HEK293 (cell line): ENCODE measurements around the gene BMX.

Experiments
- CTCF ChIA-PET: fragments of 350-600 bp; formaldehyde crosslinking; extraction: SDS; loops from one replicate; lab custom pipeline; 2021; ENCODE audit warnings: antibody characterized with exemption; lab: Yijun Ruan, JAX
- POLR2A ChIA-PET: fragments of 300-600 bp; formaldehyde crosslinking; extraction: SDS; loops from one replicate; lab custom pipeline; 2020; ENCODE audit warnings: antibody characterized with exemption, inconsistent platforms; lab: Yijun Ruan, JAX
- H3K27ac ChIP-seq: fragments of 200-500 bp; sonication (Bioruptor generic); 2 replicates; pipeline ENCODE4 v1.5.1; 2014; ENCODE audit warnings: low read depth, low read length, control low read depth, inconsistent platforms; ENCODE audit errors: extremely low read depth
- H3K36me3 ChIP-seq, 2 experiments: fragments of 200-500 bp in 1 of 2; sonication (Bioruptor generic) in 1 of 2; 1 replicate in 1 of 2; 2 replicates in 1 of 2; pipeline ENCODE4 v1.5.1; 2014 to 2017; ENCODE audit warnings: inconsistent platforms in 2 of 2, low read length in 2 of 2; ENCODE audit not compliant: control insufficient read depth in 2 of 2, insufficient read depth in 1 of 2
- H3K4me1 ChIP-seq: fragments of 200-500 bp; sonication (Bioruptor generic); 2 replicates; pipeline ENCODE4 v1.5.1; 2014; ENCODE audit warnings: mild to moderate bottlenecking, low read length, inconsistent platforms; ENCODE audit not compliant: control insufficient read depth, insufficient read depth
- H3K4me3 ChIP-seq: 2 replicates; pipeline ENCODE4 v1.5.1; 2011; ENCODE audit warnings: low read depth, mild to moderate bottlenecking, control low read depth, low read length, moderate library complexity
- H3K9me3 ChIP-seq: fragments of 200-500 bp; sonication (Bioruptor generic); 2 replicates; pipeline ENCODE4 v1.5.1; 2014; ENCODE audit warnings: low read depth, low read length, inconsistent platforms; ENCODE audit not compliant: control insufficient read depth, insufficient read depth
- HOXA7 ChIP-seq: sonication (generic); formaldehyde crosslinking; IDR thresholded peaks from 2 replicates; pipeline ENCODE4 v1.8.1; 2022; ENCODE audit warnings: missing genetic modification reagents, borderline replicate concordance
- SCRT2 ChIP-seq: fragments of 450-650 bp; formaldehyde crosslinking; IDR thresholded peaks from 2 replicates; pipeline ENCODE4 v1.5.1; 2016; ENCODE audit warnings: missing biosample characterization, missing genetic modification characterization
- ZBTB21 ChIP-seq: fragments of 450-650 bp; formaldehyde crosslinking; IDR thresholded peaks from 2 replicates; pipeline ENCODE4 v1.5.1; 2017; ENCODE audit warnings: missing biosample characterization, missing genetic modification characterization
- ZFP3 ChIP-seq: fragments of 450-650 bp; formaldehyde crosslinking; IDR thresholded peaks from 2 replicates; pipeline ENCODE4 v1.5.1; 2016; ENCODE audit warnings: low read depth, missing biosample characterization, missing genetic modification characterization
- ZNF175 ChIP-seq: fragments of 450-650 bp; formaldehyde crosslinking; IDR thresholded peaks from 2 replicates; pipeline ENCODE4 v1.5.1; 2016; ENCODE audit warnings: missing biosample characterization, missing genetic modification characterization
- ZNF221 ChIP-seq: fragments of 450-650 bp; formaldehyde crosslinking; IDR thresholded peaks from 2 replicates; pipeline ENCODE4 v1.5.1; 2017; ENCODE audit warnings: missing biosample characterization, missing genetic modification characterization, borderline replicate concordance
- ZNF239 ChIP-seq: fragments of 450-650 bp; formaldehyde crosslinking; IDR thresholded peaks from 2 replicates; pipeline ENCODE4 v1.5.1; 2016; ENCODE audit warnings: missing biosample characterization, missing genetic modification characterization
- ZNF423 ChIP-seq: fragments of 450-650 bp; formaldehyde crosslinking; IDR thresholded peaks from 2 replicates; pipeline ENCODE4 v1.5.1; 2016; ENCODE audit warnings: missing biosample characterization, missing genetic modification characterization
- ZNF473 ChIP-seq: fragments of 450-650 bp; formaldehyde crosslinking; IDR thresholded peaks from 2 replicates; pipeline ENCODE4 v1.5.1; 2017; ENCODE audit warnings: missing biosample characterization, missing genetic modification characterization
- ZNF501 ChIP-seq: fragments of 450-650 bp; formaldehyde crosslinking; IDR thresholded peaks from 2 replicates; pipeline ENCODE4 v1.5.1; 2016; ENCODE audit warnings: missing biosample characterization, missing genetic modification characterization
- ZNF518A ChIP-seq: fragments of 450-650 bp; formaldehyde crosslinking; conservative IDR thresholded peaks from 2 replicates; pipeline ENCODE4 v1.5.1; 2016; ENCODE audit warnings: low read depth, missing biosample characterization, missing genetic modification characterization
- ZNF530 ChIP-seq: fragments of 450-650 bp; formaldehyde crosslinking; IDR thresholded peaks from 2 replicates; pipeline ENCODE4 v1.5.1; 2016; ENCODE audit warnings: low read depth, missing biosample characterization, missing genetic modification characterization
- ZNF654 ChIP-seq: fragments of 450-650 bp; formaldehyde crosslinking; IDR thresholded peaks from 2 replicates; pipeline ENCODE4 v1.5.1; 2016; ENCODE audit warnings: low read depth, missing biosample characterization, missing genetic modification characterization
- ZXDB ChIP-seq: fragments of 450-650 bp; formaldehyde crosslinking; IDR thresholded peaks from 2 replicates; pipeline ENCODE4 v1.5.1; 2016; ENCODE audit warnings: missing biosample characterization, missing genetic modification characterization
- TF ChIP-seq, protein P1 (sequence below): fragments of 450-650 bp; formaldehyde crosslinking; IDR thresholded peaks from 2 replicates; pipeline ENCODE4 v1.5.1; 2016; ENCODE audit warnings: missing biosample characterization, missing genetic modification characterization
- TF ChIP-seq, protein P2 (sequence below): fragments of 450-650 bp; formaldehyde crosslinking; IDR thresholded peaks from 2 replicates; pipeline ENCODE4 v1.5.1; 2016; ENCODE audit warnings: missing biosample characterization, missing genetic modification characterization, borderline replicate concordance
- TF ChIP-seq, protein P3 (sequence below): fragments of 450-650 bp; formaldehyde crosslinking; IDR thresholded peaks from 2 replicates; pipeline ENCODE4 v1.5.1; 2016; ENCODE audit warnings: missing biosample characterization, missing genetic modification characterization, borderline replicate concordance
- TF ChIP-seq, protein P4 (sequence below): IDR thresholded peaks from 2 replicates; pipeline ENCODE4 v1.6.1; 2011; ENCODE audit warnings: mild to moderate bottlenecking, low read depth, low read length, borderline replicate concordance

The BMX gene

DNA sequence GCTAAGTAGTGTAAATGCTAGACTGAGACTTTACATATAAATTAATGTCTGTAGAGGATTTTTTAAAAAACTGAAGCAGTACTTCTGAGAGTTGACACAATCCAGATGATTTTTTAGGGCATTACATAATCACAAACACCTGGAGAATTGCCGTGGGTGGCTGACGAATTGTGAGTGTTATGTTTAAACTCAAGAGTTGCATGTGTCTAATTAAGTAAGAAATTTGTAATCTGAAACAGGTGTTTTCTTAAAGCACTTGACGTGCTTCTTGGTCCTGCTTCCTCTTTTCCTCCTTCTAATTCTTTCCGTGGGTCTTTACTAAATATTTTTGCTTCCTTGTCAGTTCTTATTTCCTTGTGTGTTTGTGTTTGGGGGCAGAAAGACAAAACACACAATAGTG lies 35.3 kb upstream of the BMX start (continued):
- TF ChIP-seq, protein P1, sequence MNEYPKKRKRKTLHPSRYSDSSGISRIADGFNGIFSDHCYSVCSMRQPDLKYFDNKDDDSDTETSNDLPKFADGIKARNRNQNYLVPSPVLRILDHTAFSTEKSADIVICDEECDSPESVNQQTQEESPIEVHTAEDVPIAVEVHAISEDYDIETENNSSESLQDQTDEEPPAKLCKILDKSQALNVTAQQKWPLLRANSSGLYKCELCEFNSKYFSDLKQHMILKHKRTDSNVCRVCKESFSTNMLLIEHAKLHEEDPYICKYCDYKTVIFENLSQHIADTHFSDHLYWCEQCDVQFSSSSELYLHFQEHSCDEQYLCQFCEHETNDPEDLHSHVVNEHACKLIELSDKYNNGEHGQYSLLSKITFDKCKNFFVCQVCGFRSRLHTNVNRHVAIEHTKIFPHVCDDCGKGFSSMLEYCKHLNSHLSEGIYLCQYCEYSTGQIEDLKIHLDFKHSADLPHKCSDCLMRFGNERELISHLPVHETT (tag by site-specific recombination) = no peak
- TF ChIP-seq ZNF501 (tag by site-specific recombination) (no peak), ZNF654 (tag by site-specific recombination) (no peak), SCRT2 (tag by site-specific recombination) (no peak)
- TF ChIP-seq, protein P2, sequence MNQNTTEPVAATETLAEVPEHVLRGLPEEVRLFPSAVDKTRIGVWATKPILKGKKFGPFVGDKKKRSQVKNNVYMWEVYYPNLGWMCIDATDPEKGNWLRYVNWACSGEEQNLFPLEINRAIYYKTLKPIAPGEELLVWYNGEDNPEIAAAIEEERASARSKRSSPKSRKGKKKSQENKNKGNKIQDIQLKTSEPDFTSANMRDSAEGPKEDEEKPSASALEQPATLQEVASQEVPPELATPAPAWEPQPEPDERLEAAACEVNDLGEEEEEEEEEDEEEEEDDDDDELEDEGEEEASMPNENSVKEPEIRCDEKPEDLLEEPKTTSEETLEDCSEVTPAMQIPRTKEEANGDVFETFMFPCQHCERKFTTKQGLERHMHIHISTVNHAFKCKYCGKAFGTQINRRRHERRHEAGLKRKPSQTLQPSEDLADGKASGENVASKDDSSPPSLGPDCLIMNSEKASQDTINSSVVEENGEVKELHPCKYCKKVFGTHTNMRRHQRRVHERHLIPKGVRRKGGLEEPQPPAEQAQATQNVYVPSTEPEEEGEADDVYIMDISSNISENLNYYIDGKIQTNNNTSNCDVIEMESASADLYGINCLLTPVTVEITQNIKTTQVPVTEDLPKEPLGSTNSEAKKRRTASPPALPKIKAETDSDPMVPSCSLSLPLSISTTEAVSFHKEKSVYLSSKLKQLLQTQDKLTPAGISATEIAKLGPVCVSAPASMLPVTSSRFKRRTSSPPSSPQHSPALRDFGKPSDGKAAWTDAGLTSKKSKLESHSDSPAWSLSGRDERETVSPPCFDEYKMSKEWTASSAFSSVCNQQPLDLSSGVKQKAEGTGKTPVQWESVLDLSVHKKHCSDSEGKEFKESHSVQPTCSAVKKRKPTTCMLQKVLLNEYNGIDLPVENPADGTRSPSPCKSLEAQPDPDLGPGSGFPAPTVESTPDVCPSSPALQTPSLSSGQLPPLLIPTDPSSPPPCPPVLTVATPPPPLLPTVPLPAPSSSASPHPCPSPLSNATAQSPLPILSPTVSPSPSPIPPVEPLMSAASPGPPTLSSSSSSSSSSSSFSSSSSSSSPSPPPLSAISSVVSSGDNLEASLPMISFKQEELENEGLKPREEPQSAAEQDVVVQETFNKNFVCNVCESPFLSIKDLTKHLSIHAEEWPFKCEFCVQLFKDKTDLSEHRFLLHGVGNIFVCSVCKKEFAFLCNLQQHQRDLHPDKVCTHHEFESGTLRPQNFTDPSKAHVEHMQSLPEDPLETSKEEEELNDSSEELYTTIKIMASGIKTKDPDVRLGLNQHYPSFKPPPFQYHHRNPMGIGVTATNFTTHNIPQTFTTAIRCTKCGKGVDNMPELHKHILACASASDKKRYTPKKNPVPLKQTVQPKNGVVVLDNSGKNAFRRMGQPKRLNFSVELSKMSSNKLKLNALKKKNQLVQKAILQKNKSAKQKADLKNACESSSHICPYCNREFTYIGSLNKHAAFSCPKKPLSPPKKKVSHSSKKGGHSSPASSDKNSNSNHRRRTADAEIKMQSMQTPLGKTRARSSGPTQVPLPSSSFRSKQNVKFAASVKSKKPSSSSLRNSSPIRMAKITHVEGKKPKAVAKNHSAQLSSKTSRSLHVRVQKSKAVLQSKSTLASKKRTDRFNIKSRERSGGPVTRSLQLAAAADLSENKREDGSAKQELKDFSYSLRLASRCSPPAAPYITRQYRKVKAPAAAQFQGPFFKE (tag by site-specific recombination) = no peak
- TF ChIP-seq, protein P3, sequence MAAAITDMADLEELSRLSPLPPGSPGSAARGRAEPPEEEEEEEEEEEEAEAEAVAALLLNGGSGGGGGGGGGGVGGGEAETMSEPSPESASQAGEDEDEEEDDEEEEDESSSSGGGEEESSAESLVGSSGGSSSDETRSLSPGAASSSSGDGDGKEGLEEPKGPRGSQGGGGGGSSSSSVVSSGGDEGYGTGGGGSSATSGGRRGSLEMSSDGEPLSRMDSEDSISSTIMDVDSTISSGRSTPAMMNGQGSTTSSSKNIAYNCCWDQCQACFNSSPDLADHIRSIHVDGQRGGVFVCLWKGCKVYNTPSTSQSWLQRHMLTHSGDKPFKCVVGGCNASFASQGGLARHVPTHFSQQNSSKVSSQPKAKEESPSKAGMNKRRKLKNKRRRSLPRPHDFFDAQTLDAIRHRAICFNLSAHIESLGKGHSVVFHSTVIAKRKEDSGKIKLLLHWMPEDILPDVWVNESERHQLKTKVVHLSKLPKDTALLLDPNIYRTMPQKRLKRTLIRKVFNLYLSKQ (tag by site-specific recombination) = no peak

DNA sequence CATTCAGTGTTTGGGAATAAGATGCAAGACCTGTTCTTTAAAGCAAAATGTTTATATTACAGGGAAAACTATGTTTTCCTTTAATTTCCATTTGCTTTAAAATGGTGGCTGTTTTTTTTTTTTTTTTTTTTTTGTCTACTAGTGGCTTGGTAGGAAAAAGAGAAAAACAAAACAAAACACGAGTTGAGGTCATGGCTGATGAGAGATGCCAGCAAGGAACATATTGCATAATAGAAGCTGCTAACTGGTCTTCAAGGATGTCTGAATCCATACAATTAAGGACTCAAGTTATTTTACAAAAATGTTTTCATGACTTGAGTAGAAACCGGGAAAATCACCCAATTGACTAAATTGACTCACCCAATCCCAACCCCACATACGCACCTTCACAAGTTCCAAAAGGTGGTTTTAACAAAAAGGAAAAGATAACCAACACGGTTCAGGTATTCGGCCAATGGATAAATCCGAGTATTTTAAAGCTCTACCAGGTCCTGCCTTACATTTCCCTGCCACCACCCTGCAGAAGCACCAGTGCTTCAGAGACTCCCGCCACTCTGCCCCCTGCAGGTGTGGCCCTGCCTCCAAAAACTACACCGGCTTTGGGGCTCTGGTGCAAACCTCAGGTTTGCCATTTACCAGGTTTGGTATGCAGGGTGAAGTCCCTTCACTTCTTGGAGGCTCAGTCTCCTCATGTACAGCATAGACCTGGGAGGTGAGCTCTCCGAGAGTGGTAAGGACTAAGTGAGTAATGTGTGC lies 34.5 kb upstream of the BMX start:
- H3K27ac ChIP-seq = no peak overlapping the region
- no peak overlapping the region for H3K4me3 ChIP-seq
- H3K9me3 ChIP-seq = no peaks in the 10 kb centered on the region
- ChIA-PET CTCF (interaction anchor here (0.7 to 7.0 kb wide), 18 partner anchors 8 to 986 kb away, joined by 3 to 165 read pairs (median 3); partner anchors contain the start of gene VEGFD), POLR2A (no interaction called here)
- no peaks in the 10 kb centered on the region for H3K36me3 ChIP-seq
- no peaks in the 10 kb centered on the region for H3K4me1 ChIP-seq
- TF ChIP-seq ZFP3 (tag by site-specific recombination) = no peak
- TF ChIP-seq HOXA7 (CRISPR knock-in tag) = no peak
- no peak for TF ChIP-seq ZNF221 (tag by site-specific recombination)
- no peak for TF ChIP-seq ZNF473
- TF ChIP-seq, protein P4, sequence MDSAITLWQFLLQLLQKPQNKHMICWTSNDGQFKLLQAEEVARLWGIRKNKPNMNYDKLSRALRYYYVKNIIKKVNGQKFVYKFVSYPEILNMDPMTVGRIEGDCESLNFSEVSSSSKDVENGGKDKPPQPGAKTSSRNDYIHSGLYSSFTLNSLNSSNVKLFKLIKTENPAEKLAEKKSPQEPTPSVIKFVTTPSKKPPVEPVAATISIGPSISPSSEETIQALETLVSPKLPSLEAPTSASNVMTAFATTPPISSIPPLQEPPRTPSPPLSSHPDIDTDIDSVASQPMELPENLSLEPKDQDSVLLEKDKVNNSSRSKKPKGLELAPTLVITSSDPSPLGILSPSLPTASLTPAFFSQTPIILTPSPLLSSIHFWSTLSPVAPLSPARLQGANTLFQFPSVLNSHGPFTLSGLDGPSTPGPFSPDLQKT = no peak
- no peak for TF ChIP-seq ZNF423
- no peak for TF ChIP-seq ZXDB (tag by site-specific recombination)
- TF ChIP-seq ZBTB21 (tag by site-specific recombination) = no peak
- no peak for TF ChIP-seq ZNF239
- no peak for TF ChIP-seq ZNF530 (tag by site-specific recombination)
- no peak for TF ChIP-seq ZNF175 (tag by site-specific recombination)
- no peak for TF ChIP-seq ZNF518A (tag by site-specific recombination)
